HUDEP-2 (cell line): ENCODE results near the gene SLC1A5.

Experiments used
- DNase-seq, 76 experiments: peaks; one replicate each; lab custom pipeline; 2025; ENCODE audit not compliant: unreplicated experiment in 76 of 76; lab: John Stamatoyannopoulos, UW

Gene SLC1A5

DNA sequence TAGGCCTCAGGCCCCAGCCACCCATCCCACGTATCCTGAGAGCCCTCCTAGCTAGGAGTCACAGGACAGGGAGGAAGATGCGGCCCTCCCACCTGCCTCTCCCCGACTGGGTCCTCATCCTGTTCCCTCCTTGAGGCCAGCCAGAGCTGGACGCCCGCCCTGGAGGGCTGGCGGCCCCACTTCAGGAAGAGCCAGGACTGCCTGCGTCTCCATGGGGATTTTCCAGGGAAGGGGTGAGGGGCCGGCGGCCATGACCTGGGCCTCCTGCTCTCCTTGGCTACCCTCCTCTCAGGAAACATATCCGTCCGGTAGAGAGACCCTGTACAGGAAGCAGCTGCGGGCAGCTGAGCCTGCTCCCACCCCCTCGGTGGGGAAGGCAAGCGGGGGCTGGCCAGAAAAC lies 60.2 kb downstream of the SLC1A5 start:
- no peak for DNase-seq

DNA sequence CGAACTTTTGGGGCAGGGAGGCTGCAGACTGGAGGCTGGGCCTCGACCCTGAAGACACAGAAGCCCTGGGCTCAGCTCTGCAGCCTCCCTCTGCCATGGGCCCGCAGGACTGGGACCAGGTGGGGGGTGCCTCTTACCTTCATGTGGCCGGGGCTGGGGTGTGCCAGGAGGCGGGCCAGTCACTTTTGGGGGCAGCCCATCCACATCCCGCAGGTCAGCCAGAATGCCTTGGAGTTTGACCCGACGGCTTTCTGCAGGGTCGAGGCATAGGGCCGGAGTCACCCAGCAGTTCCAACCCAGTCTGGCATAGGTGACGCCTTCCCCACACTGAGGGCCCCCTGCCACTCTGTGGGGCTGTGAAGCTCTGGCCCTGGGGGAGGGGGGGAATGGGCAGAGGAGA lies 60.6 kb downstream of the SLC1A5 start:
- DNase-seq, result no peak

GRCh38 chr19:46726971-46727501 lies 61.4 kb downstream of the SLC1A5 start:
- DNase-seq, result no peak

GRCh38 chr19:46726551-46726950 lies 61.8 kb downstream of the SLC1A5 start:
- no peak for DNase-seq

DNA sequence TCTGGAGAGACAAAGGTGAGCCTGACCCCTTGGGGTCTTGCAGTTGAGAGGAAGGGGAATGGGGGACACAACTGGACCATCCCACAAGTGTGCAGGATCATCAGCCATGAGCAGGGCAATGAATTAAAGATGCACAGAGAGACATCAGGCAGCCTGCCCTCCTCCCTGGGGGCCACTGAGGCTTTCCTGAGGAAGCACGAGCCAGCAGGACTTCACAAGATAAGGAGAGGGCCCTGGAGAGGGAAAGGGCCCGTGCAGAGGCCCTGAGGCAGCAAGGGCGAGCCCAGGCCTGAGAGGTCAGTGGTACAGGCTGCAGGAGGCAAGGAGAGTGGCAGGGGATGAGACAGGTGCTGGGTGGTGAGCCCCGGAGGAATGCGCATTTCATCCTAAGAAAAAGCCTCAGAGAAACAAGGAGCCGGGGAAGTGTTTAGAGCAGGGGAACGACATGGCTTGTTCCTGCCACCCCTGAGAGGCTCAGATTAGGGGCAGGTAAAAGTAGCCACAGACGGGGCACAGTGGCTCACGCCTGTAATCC lies 62.5 kb downstream of the SLC1A5 start:
- DNase-seq, result no peak

DNA sequence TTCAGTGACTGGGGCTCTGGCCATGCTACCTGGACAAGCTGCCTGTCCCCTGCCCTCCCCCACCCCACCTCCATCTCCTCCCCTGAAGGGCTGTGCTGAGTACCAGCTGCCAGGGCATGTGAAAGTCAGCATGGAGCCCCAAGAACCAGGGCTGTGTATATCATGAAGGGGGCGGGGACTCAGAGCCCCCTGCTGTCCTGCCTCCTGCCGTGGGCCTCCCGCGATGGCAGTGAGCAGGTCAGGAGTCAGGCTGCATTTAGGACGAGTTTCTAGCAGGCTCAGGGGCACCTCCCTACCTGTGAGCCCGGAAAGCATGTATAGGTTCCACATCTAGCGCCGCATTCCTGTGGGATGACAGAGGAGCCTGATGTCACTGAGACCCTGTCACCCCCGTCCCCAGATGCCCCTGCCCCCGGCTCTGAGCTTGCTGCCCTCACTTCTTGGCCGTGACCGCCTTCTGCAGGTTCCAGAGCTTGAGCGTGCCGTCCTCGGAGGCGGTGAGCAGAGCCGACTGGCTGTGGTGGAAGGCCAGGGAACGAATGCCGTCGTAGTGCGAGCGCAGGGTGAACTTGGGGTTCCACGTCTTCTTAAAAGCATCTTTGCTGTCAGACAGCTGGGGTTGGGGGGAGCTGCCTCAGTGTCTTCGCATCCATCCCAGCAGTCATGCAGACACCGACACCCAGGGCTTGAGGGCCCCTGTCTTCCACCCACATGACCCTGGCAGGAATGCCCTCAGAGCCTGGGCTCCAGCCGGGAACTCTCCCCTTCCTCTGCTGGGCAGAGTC lies 63.2 kb downstream of the SLC1A5 start:
- DNase-seq, result no peak
